Measurements from ENCODE around the gene ADAMTSL1.

DNA sequence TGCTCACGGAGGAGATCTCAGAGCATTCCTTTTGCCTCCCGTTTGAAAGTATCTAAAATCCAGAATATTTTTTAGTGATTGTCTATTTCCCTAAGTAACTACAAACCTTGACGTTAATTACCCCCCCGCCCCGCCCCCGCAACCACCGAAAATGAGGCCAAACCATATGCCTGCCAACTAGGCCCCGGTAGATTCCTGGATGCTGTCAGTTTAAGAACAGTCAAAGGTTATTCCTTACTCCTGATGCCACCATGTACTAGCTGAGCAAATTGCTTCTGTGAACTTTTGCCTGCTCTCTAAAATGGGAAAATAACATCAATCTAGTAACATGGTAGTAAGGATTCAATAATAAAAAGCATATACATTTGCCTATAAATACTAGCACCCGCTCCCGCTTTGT, 314.3 kb downstream of the ADAMTSL1 start:
- TF ChIP-seq, protein P1, sequence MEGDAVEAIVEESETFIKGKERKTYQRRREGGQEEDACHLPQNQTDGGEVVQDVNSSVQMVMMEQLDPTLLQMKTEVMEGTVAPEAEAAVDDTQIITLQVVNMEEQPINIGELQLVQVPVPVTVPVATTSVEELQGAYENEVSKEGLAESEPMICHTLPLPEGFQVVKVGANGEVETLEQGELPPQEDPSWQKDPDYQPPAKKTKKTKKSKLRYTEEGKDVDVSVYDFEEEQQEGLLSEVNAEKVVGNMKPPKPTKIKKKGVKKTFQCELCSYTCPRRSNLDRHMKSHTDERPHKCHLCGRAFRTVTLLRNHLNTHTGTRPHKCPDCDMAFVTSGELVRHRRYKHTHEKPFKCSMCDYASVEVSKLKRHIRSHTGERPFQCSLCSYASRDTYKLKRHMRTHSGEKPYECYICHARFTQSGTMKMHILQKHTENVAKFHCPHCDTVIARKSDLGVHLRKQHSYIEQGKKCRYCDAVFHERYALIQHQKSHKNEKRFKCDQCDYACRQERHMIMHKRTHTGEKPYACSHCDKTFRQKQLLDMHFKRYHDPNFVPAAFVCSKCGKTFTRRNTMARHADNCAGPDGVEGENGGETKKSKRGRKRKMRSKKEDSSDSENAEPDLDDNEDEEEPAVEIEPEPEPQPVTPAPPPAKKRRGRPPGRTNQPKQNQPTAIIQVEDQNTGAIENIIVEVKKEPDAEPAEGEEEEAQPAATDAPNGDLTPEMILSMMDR (IDR thresholded peaks at IDR 0.05), result no peak
- TF ChIP-seq POLR2A (IDR thresholded peaks at IDR 0.05), result no peak
